OCI-M2 (cell line): ENCODE measurements around the gene LNX1.

ENCODE experiments used
- DNase-seq: peaks from one replicate; lab custom pipeline; 2025; ENCODE audit not compliant: unreplicated experiment; lab: John Stamatoyannopoulos, UW

The LNX1 gene

GRCh38 chr4:53599632-53600031 lies 8.3 kb upstream of the LNX1 start:
- no peak for DNase-seq

DNA sequence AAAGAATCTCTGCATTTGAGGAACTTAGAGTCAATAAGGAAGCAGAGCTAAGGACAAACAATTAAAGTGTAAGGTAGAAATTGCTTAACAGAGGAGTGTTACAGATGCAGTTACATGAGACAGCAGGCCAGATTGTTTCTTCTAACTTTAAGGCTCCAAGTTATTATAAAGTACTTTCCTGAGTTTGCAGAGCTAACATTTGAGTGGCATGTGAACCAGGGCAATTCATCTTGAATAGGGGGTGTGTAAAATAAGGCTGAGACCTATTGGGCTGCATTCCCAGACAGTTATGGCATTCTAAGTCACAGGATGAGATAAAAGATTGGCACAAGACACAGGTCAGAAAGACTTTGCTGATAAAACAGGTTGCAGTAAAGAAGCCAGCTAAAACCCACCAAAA lies 7.6 kb upstream of the LNX1 start:
- no peak for DNase-seq

- DNase-seq: no peak
These were observed 7.2 kb upstream of the LNX1 start for GRCh38 chr4:53598483-53598882.

DNA sequence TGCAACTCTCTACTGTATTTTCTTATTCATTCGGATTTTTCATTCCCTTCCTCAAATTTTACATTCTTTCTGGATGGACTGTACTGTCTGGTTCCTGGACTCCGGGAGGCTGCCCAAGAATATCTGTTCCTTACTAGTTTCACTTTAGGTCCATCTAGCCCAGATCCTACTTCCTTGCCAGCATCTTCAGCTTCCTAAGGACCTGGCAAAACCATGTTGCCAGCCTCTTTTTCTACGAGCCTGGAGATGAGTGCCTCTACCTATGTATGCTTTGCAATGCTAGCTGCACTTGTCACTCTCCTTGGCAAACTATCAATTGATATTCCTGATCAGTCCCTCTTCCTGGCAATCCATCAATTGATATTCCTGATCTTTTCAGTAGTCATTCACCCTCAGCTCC lies 5.6 kb upstream of the LNX1 start:
- DNase-seq: no peak

DNA sequence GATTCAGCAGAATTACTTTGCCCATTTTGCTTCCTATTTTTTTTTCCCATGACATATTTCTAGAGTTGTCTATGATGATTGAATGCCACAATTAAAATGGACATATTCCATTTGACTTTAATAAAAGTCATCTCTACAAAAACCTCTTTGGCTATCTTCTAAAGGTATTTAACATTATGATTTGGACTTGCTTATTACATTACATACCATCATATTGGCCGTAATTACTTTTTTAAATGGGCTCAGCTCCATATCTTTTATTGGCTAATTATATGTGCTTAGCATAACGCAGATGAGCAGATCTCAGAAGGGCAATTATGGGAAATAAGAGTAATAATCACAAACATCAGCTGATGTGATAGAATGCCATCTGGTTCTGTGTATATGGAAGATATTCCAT lies 4.5 kb upstream of the LNX1 start:
- no peak for DNase-seq

- DNase-seq: no peak
These were observed 3.9 kb upstream of the LNX1 start for GRCh38 chr4:53595204-53595603.

DNA sequence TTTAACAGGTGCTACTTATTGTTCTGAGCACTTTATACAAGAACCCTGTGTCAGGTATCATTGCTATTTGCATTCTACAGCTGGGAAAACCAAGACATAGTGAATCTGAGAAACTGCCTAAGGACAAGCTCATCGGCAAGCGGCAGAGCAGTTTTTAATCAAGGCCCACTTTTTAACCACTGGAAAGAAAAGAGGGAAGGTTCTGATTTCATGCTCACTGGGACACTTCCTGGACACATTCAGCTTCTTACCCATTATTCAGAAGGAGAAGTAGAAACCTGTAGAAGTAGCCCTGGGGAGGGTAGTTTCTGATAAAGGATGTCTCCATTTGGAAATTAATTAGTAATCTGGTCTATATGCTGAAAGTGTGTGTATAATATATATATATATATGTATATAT lies 2.5 kb upstream of the LNX1 start:
- DNase-seq: no peak

- DNase-seq: no peak
These were observed 1.6 kb upstream of the LNX1 start for GRCh38 chr4:53592686-53593501.

DNA sequence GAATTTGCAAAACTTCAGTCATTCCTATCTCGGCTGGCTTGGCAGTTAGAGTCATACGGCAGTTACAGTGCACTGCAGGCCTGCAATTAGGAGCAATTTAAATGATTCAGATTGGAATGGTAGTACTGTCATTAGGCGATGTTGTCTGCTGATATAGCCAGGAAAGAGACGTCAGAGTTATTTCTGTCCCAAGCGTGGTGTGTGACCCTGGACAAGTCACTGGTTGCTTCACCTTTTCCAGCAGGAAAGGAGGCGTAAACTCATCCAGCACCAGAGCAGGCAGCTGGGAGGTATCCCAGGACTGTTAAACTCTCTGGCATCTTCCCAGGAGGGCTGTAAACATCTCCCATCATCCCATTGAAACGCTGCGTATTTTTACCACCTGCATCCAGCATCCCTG lies 836 bp upstream of the LNX1 start:
- no peak for DNase-seq

GRCh38 chr4:53590187-53590586 lies 1.1 kb downstream of the LNX1 start:
- DNase-seq: no peak

DNA sequence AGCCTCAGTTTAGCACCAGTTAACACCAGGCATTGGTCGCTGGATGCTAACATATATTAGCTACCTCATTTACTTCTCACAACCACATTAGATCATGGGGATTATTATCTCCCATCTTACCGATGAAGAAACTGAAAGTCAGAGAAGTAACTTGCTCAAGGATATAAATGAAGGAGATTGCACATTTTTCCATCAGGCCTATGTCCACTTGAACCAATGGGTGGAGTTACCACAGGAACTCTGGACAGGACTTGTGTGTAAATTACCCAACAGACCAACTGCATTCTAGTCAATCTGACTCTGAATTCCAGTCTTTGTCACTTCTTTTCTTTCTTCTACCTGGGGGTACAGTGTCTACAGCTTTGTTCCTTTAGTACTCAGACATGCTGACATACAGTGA lies 1.8 kb downstream of the LNX1 start:
- DNase-seq: no peak

GRCh38 chr4:53587135-53587534 lies 4.2 kb downstream of the LNX1 start:
- no peak for DNase-seq

DNA sequence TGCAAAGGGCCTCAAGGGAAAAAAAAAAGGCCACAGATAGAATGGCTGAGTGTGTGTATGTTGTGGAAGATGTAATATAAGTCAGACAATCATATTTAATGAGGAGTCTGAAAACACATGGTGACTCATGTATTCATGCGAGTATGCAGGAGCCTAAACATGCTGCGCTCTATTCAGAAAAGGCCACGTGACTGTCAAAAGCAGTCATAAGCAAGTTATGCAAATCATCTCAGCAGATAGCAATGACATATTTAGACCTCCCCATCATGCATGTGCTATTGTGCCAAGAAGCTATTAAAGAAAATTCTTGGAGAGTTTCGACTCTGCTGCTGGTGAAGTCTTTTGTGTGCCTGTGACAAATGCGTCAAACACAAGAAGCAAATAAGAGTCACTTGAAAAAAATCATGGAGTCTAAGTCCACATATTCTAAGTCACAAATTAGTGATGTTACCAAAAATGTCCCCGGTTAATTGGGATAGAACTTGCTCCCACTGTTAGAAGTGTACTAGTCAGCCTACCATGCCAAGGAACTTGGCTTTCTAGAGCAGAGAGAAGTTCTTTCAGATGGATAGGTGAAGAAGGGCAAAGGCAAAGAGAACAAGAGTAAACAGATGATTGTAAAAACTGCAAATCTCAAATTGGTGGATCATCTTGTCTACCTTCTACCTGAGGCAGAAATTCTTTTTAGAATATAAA lies 5.0 kb downstream of the LNX1 start:
- no peak for DNase-seq

GRCh38 chr4:53584658-53585057 lies 6.6 kb downstream of the LNX1 start:
- DNase-seq: no peak

DNA sequence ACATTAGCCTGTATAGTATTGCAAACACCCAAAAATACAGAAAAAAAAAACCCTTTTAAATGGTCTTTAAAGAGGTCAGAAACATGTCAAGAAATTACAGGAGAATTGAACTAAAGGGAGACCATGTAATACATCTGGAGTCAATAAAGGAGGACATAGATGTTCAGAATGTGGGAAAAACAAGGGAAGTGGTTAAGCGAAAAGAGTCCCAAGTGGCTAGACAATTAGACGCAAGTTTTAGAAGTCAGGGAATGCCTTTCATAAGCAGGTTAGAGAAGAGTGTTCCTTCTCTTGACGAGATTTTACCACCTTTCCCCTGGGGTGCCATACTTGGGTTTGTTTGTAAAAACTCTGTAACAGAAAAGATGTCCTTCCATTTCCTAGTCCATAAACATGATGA lies 7.8 kb downstream of the LNX1 start:
- no peak for DNase-seq

DNA sequence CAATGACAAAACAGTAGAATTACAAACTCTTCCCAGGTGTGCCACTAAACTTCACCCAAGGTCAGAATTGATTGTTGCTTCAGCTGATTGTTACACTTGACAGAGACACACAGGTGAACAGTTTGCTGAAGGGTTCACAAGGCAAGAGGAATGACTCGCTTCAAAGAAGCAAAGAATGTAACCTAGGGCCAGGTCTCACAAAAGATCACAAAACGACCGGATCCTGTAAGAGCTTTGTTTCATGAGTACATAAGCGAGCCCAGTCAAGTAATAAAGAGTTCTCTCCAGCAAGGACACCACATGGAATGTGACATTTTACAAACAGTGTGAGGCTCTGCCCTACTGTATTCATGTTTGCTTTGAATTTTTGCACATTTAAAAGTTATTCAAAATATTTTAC lies 9.1 kb downstream of the LNX1 start:
- no peak for DNase-seq

DNA sequence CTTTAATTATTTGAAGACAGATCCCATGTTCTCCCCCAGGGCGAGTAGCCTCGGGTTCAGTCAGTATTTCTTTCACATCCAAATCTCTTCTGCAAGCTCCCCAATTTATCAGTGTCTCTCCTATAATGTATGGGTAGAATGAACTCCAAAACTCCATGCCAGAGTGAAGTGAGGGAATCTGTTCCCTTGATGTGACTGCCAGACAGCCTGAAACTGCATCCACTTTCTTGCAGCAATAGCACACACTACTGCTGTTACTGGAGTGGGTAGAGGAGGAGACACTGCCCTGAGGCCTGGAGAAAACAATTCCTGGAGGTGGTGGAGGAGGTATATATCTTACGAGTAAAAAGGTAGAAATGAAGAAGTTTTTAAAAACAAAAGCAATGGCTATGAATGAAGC lies 11.0 kb downstream of the LNX1 start:
- no peak for DNase-seq

DNA sequence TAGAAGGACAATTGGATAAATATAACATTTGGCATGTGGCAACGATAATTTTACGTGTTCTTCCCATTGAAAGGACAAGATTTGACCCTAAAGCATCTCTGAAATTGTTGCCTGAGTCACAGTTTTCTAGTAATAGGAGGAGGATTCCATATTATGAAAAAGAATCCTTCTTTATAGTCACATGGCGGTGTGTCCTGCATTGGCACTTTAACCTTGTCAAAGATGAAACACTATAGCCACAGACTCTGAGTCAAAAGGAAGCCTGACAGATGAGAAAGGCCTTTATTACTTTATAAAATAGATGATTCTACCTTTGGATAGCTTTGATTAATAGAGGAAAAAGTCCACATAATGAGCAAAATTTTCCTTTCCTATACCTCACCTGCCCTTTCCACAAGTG lies 11.5 kb downstream of the LNX1 start:
- no peak for DNase-seq

- DNase-seq: no peak
These were observed 14.5 kb downstream of the LNX1 start for GRCh38 chr4:53576676-53577372.

DNA sequence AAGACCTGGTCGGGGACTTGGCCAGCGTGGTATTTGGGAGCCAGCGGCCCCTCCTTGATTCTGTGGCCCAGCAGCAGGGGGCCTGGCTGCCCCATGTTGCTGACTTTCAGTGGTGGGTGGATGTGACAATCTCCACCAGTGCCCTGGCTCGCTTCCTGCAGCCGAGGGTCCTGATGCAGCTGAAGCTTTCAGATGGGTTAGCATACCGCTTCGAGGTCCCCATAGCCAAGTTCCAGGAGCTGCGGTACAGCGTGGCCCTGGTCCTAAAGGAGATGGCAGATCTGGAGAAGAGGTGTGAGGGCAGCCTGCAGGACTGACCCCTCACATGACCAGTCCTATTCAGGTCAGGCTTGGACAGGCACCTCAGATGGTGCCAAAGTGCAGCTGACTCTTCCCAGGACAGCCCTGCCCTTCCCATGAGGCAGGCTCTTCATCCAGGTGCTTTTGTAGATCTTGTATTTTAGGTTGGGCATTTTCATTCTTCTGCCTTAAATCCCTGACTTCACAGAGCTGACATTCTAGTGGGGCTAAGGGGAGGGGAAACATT lies 15.1 kb downstream of the LNX1 start:
- DNase-seq: no peak

- no peak for DNase-seq
These were observed 15.7 kb downstream of the LNX1 start for GRCh38 chr4:53575552-53575951.

- no peak for DNase-seq
These were observed 16.8 kb downstream of the LNX1 start for GRCh38 chr4:53574528-53574927.
